Endothelial cell (in vitro differentiated cells): Measurements from ENCODE around the gene GALNT10. TPM values are rescaled to one million over a fixed set of nuclear protein-coding genes. Genes with fewer than 3 reads are reported as not detected.

Source experiments
- DNase-seq: peaks from one replicate; pipeline ENCODE4 v3.0.0; 2021; ENCODE audit warnings: low spot score
- H3K27ac Mint-ChIP-seq: one replicate; pipeline ENCODE4 v1.8.0; 2021; ENCODE audit warnings: mixed read lengths, inconsistent platforms; ENCODE audit not compliant: unreplicated experiment
- H3K27me3 Mint-ChIP-seq: one replicate; pipeline ENCODE4 v1.8.0; 2021; ENCODE audit warnings: mild to moderate bottlenecking, moderate library complexity, mixed read lengths, inconsistent platforms; ENCODE audit not compliant: unreplicated experiment
- H3K36me3 Mint-ChIP-seq: one replicate; pipeline ENCODE4 v1.8.0; 2021; ENCODE audit warnings: mild to moderate bottlenecking, low read depth, mixed read lengths, inconsistent platforms; ENCODE audit not compliant: unreplicated experiment
- H3K4me1 Mint-ChIP-seq: one replicate; pipeline ENCODE4 v1.8.0; 2021; ENCODE audit warnings: mild to moderate bottlenecking, mixed read lengths, inconsistent platforms; ENCODE audit not compliant: unreplicated experiment
- H3K4me3 Mint-ChIP-seq: one replicate; pipeline ENCODE4 v1.8.0; 2021; ENCODE audit warnings: mild to moderate bottlenecking, mixed read lengths, inconsistent platforms; ENCODE audit not compliant: unreplicated experiment
- H3K9me3 Mint-ChIP-seq: one replicate; pipeline ENCODE4 v1.8.0; 2021; ENCODE audit warnings: mixed read lengths, inconsistent platforms; ENCODE audit not compliant: unreplicated experiment
- total RNA-seq: library from RNA; stranded (reverse); fragmentation: NEBNext Ultra II Directional; extraction: Animal tissue kit (Norgen Biotek cat#: 25700); gene quantifications from one replicate; pipeline ENCODE4 v1.2.1, GENCODE V29; 2021; ENCODE audit not compliant: unreplicated experiment
- TF ChIP-seq, protein P1 (sequence below): fragments of 200-600 bp; sonication (generic); IDR thresholded peaks from one replicate; pipeline ENCODE4 v1.5.0; 2021; ENCODE audit warnings: antibody characterized with exemption; ENCODE audit not compliant: unreplicated experiment

The GALNT10 gene
- total RNA-seq, 1 donor from 2014 or later: 22.5 TPM

GRCh38 chr5:154251529-154251928, 61.0 kb downstream of the GALNT10 start:
- no peaks in the 10 kb centered on the region for H3K36me3 Mint-ChIP-seq
- no peaks in the 10 kb centered on the region for H3K27me3 Mint-ChIP-seq
- no peak overlapping the region for H3K4me3 Mint-ChIP-seq
- no peak for DNase-seq
- TF ChIP-seq, protein P1, sequence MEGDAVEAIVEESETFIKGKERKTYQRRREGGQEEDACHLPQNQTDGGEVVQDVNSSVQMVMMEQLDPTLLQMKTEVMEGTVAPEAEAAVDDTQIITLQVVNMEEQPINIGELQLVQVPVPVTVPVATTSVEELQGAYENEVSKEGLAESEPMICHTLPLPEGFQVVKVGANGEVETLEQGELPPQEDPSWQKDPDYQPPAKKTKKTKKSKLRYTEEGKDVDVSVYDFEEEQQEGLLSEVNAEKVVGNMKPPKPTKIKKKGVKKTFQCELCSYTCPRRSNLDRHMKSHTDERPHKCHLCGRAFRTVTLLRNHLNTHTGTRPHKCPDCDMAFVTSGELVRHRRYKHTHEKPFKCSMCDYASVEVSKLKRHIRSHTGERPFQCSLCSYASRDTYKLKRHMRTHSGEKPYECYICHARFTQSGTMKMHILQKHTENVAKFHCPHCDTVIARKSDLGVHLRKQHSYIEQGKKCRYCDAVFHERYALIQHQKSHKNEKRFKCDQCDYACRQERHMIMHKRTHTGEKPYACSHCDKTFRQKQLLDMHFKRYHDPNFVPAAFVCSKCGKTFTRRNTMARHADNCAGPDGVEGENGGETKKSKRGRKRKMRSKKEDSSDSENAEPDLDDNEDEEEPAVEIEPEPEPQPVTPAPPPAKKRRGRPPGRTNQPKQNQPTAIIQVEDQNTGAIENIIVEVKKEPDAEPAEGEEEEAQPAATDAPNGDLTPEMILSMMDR: no peak
- H3K9me3 Mint-ChIP-seq: no peaks in the 10 kb centered on the region
- peaks cover 6% of the 10 kb centered on the region for H3K4me1 Mint-ChIP-seq
- no peak overlapping the region for H3K27ac Mint-ChIP-seq

- Mint-ChIP-seq H3K27me3 (peaks cover 2% of the 10 kb centered on the region), H3K4me1 (peaks cover 6% of the 10 kb centered on the region), H3K27ac (no peak overlapping the region), H3K36me3 (no peaks in the 10 kb centered on the region), H3K9me3 (no peaks in the 10 kb centered on the region), H3K4me3 (no peak overlapping the region)
- no peak for DNase-seq
- TF ChIP-seq, protein P1: no peak
These were observed 63.3 kb downstream of the GALNT10 start for GRCh38 chr5:154253807-154254206.

DNA sequence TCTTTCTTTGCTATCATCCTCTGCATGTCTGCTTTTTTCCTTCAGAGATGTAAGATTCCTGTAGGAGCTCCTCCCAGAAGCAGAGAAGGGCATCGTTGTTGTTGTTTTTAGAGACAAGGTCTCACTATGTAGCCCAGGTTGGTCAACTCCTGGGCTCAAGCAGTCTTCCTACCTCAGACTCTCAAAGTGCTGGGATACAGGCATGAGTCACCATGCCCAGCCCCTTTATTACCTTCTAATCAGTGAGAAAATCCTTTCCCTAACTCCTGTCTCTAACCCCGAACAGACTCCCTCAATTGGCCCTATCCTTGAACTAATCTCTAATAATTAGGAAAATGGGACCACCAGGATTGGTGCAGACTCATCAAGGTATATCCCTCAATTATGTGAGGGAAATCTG, 64.4 kb downstream of the GALNT10 start:
- Mint-ChIP-seq H3K27ac (no peak overlapping the region), H3K27me3 (peaks cover 2% of the 10 kb centered on the region), H3K9me3 (no peaks in the 10 kb centered on the region), H3K36me3 (no peaks in the 10 kb centered on the region), H3K4me1 (peaks cover 6% of the 10 kb centered on the region), H3K4me3 (no peak overlapping the region)
- no peak for DNase-seq
- TF ChIP-seq, protein P1: no peak

DNA sequence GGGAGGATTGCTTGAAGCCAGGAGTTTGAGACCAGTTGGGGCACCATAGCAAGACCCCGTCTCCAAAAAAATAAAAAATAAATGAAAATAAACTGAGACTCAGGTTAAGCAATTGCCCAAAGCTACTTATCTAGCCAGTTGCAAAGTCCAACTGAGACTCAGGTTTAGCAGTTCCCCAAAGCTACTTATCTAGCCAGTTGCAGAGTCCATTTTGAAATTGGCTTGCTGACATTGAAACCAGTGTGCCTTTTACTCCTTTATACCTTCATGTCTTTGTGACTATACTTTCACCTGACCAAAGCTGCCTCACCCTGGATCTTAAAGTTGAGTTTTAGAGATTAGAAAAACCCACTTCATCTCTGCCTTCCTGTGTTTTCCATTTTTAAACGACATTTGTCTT, 66.5 kb downstream of the GALNT10 start:
- Mint-ChIP-seq H3K9me3 (no peaks in the 10 kb centered on the region), H3K27ac (no peak overlapping the region), H3K4me3 (no peak overlapping the region), H3K4me1 (peaks cover 6% of the 10 kb centered on the region), H3K27me3 (peaks cover 2% of the 10 kb centered on the region), H3K36me3 (no peaks in the 10 kb centered on the region)
- TF ChIP-seq, protein P1: no peak
- no peak for DNase-seq

DNA sequence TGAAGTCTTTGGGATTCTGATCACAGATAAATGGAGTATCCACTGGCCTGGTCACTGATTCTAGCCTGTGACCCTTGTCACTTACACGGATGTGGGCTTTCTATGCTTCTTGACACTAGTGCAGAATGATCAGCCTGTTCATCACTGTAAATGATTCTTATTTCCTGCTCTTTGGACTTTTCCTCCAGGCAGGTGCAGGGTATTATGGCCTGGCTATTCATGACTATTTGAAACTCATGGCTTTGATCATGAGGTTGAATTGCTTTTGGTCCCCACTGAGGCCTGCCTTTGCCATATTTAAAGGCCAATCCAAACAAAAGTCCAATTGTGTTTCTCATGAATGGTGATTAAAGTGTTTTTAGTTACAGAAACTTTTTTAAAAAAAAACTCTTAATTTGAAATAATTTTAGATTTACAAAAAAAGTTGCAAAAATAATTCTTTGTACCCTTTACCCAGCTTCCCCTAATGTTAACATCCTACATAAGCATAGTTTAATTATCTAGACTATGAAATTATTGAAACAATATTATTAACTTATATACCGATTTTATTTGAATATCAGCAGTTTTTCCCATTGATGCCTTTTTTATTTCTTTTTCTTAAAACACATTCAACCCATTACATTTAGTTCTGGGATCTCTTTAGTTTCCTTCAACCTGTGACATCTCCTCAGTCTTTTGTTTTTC, 68.1 kb downstream of the GALNT10 start:
- peaks cover 5% of the 10 kb centered on the region for H3K4me1 Mint-ChIP-seq

More for the DNA sequence above, 68.1 kb downstream of the GALNT10 start:
- H3K9me3 Mint-ChIP-seq: no peaks in the 10 kb centered on the region
- no peak for DNase-seq
- no peak overlapping the region for H3K27ac Mint-ChIP-seq
- peaks cover 4% of the 10 kb centered on the region for H3K36me3 Mint-ChIP-seq
- TF ChIP-seq, protein P1: no peak
- H3K4me3 Mint-ChIP-seq: no peak overlapping the region
- H3K27me3 Mint-ChIP-seq: peaks cover 2% of the 10 kb centered on the region
